ENCODE data around the gene ZC3H18.
"Not testable (repeated sequence)": the region's sequence is repeated elsewhere in the genome, so short reads cannot be mapped to it uniquely, and the experiment has no call there.

ZC3H18 gene

GRCh38 chr16:88606148-88606757, 36.0 kb downstream of the ZC3H18 start:
- DNase-seq (ENCODE audit: low spot score) = no peak

GRCh38 chr16:88608076-88608475, 37.9 kb downstream of the ZC3H18 start:
- no peak for DNase-seq (ENCODE audit: low spot score)

GRCh38 chr16:88609426-88609825, 39.2 kb downstream of the ZC3H18 start:
- not testable (repeated sequence) for DNase-seq (ENCODE audit: low spot score)

GRCh38 chr16:88610080-88610479, 39.9 kb downstream of the ZC3H18 start:
- DNase-seq (ENCODE audit: low spot score) = no peak

- no peak for DNase-seq (ENCODE audit: low spot score)
These were observed 41.0 kb downstream of the ZC3H18 start for GRCh38 chr16:88610909-88611812.

- DNase-seq (ENCODE audit: low spot score) = no peak
These were observed 43.1 kb downstream of the ZC3H18 start for GRCh38 chr16:88613293-88613692.

- peak; percentile 69 for DNase-seq (ENCODE audit: low spot score)
These were observed 44.0 kb downstream of the ZC3H18 start for GRCh38 chr16:88613911-88614817.

GRCh38 chr16:88614818-88615580, 44.8 kb downstream of the ZC3H18 start:
- no peak for DNase-seq (ENCODE audit: low spot score)

- no peak for DNase-seq (ENCODE audit: low spot score)
These were observed 46.1 kb downstream of the ZC3H18 start for GRCh38 chr16:88616320-88616719.

- DNase-seq (ENCODE audit: low spot score) = no peak
These were observed 46.5 kb downstream of the ZC3H18 start for GRCh38 chr16:88616736-88617135.

- DNase-seq (ENCODE audit: low spot score) = no peak
These were observed 47.2 kb downstream of the ZC3H18 start for GRCh38 chr16:88617268-88618031.

GRCh38 chr16:88618182-88618955, 48.2 kb downstream of the ZC3H18 start:
- no peak for DNase-seq (ENCODE audit: low spot score)

GRCh38 chr16:88618956-88619667, 48.9 kb downstream of the ZC3H18 start:
- no peak for DNase-seq (ENCODE audit: low spot score)

- DNase-seq (ENCODE audit: low spot score) = peak; percentile 92
These were observed 49.9 kb downstream of the ZC3H18 start for GRCh38 chr16:88619859-88620815.

GRCh38 chr16:88622125-88622524, 51.9 kb downstream of the ZC3H18 start:
- DNase-seq (ENCODE audit: low spot score) = peak; percentile 11

GRCh38 chr16:88622866-88623265, 52.7 kb downstream of the ZC3H18 start:
- no peak for DNase-seq (ENCODE audit: low spot score)

GRCh38 chr16:88623858-88624257, 53.7 kb downstream of the ZC3H18 start:
- no peak for DNase-seq (ENCODE audit: low spot score)

- no peak for DNase-seq (ENCODE audit: low spot score)
These were observed 54.3 kb downstream of the ZC3H18 start for GRCh38 chr16:88624481-88624880.

All from AG08396 (cell line).